ENCODE measurements around the gene PDE8A.

The PDE8A gene

DNA sequence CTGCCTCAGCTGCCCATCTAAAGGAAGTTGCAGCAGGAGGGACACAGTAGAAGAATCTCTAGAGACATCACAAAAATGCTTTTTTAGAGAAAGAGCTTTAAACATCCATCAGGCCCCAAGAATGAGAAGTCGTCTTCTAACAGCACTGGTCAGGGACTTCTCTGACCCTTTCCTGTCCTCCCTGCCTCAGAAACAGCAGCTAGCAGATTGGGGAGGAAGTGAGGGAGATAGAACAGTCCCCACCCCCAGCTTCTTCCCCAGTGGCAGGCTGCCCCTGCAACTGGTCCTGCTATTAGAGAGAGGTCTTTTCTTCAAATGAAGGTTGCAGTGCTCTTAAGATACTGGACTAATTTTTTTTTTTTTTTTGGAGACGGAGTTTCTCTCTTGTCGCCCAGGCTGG is 55.1 kb downstream of the PDE8A start:
- no peak for DNase-seq

DNA sequence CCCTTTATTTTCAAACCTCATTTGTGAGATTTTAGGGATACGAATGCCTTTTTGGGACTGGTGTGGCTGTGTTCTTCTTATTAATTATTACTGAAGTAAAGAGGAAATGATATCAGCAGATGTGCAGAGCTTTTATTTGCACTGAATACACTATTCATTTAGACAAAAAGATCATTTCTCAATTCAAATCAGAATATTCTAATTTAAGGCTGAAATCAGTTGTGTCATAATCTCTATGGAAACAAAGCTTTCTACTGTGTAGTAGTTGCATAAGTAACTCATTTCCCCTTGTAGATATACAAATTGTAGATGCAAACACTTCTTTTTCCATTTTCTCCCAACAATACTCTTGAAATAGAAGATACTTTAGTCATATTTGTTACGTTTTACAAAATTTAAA is 56.0 kb downstream of the PDE8A start:
- no peak for DNase-seq

DNA sequence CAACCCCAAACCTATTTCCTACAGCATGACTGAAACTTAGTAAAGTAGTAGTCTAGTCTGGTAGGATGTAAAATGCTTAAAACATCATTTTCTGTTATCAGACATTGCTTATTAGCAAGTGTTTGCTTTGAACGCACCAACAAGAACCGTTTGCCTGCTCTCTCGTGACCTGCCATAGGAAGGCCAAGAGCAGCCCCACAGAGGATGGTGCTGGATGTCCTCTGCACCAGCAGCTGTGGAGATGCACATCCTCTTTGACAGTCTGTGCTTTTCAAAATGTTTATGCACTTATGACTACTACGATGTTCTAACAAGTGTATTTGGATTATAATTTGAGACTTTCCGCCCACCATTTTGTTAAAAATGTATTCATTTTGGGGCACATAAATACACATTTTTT is 59.6 kb downstream of the PDE8A start:
- DNase-seq = no peak

DNA sequence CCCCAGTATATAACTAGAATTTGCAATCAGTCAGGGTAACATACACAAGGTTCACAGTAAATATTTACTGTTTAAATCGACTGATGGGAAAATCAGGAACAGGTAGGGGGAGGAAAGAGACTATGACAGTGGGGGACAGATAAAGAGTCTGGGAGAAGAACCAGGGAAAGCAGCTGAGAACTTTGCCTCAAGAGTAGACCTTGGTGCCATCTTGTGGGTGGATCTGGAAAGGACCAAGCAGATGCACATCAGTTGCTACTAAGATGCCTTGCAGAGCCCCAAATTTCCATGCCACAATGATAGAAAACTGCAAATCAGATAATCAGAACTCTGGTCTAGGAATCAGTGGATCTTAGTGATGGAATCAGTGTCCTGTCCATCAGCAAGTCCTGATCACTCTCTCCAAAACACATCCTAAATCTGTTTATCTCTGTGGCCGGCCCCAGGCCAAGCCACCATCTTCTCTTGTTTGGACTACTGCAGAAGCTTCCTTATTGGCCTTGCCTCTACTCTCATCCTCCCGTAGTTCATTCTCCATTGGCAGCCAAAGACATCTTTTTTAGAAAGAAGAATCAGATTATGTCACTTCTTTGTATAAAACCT is 62.7 kb downstream of the PDE8A start:
- DNase-seq = peak; percentile 58

DNA sequence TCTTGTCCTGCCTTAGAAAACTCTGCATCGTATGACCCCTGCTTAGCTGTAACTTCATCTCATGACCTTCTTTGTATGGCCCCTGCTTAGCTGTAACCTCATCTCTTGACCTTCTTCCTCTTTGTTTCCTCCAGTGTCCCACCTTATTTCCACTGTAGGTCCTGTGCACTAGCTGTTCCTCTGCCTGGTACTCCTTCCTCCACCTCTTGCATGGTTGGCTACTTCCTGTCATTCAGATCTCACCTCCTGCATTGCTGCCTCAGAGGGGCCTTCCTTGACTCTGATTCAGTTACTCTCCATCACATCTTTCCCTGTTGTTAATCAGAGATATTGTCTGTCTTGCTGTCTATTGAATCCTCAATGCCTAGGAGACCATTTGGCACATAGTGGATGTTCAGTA is 63.2 kb downstream of the PDE8A start:
- no peak for DNase-seq

DNA sequence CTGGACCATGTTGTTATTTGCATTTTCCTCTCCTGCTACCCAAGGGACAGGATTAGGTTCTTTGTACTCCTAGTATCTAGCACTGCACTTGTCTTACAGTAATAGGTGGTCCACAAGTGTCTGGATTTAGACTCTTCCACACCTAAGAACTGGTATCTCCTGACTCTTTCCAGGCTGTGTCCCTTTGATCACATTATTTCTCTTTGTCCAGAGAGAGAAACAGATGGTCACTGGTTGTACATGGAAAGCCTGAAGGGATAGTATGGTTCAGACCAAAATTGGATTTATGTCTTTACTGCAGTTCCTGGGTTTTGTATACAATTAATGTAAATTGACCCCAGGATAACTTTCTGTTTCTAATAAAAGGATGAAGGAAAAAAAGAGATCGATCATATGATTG is 64.0 kb downstream of the PDE8A start:
- DNase-seq = no peak

DNA sequence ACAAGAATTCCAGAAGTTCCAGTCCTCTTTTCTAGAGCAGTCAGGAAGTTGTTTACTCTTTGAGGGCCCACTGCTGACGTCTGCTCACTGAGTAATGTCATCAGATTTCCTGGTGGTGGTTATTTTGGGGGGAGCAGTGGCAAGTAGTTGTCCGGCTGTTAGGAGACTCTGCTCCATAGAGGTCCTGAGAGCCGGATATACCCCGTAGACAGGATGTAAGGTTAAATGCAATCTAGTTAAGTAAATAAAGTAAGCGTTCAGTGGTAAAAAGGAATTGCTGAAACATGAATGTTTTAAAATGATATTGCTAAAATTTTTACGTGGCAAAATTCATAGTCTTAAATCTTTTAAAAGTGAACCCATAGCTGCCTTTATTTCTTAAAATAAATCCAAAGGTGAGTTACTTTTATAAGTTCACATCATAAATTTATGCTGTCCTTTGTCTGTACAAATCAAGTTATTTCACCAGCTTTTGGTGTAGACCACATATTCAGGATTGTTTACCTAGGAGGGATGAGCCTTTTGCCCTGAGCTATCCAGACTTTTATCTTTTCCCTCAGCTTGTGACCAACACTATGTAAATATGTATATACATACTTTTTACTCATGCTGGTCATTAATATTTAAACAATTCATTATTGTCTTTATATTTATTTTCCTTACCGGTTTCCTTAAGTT is 65.8 kb downstream of the PDE8A start:
- DNase-seq = no peak

DNA sequence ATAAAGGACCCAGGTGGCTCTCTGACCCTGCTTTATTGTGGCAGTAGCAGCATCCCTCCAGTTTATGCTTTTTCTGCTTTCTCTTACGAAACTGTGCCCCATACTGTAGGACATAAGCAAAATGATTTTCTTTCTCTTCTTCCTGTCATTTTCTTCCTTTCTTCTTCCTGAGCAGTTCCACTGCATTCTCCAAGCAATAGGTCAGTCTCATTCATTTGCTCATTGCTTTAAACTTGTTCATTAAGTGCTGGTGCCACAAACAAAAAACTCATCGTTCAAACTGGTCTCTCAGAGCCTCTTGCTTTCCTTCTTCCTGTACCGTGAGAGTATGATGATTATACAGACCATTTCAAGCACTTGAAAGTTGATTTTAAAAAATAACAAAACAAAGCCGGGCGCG is 66.8 kb downstream of the PDE8A start:
- DNase-seq = no peak

DNA sequence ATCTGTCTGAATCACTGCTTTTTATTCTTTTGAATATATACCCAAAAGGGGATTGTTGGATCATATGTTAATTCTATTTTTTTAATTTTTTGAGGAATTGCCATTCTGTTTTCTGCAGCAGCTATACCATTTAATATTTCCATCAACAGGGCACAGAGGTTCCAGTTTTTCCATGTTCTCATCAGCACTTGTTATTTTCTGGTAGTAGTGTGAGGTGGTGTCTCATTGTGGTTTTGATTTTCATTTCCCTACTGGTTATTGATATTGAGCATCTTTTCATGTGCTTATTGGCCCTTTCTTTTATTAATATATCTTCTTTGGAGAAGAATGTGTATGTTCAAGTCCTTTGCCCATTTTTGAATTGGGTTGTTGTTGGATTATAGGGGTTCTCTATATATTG is 68.1 kb downstream of the PDE8A start:
- DNase-seq = no peak

DNA sequence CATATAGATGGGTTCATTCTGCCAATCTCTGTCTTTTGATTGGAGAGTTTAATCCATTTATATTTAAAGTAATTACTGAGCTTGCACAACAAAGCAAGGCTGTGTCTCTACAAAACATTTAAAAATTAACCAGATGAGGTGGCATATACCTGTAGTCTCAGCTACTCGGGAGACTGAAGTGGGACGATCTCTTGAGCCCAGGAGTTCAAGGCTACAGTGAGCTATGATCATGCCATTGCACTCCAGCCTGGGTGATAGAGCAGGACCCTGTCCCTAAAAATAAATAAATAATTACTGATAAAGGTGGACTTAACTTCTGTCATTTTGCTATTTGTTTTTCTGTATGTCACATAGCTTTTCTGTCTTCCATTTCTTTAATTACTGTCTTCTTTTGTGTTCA is 78.1 kb downstream of the PDE8A start:
- no peak for DNase-seq

DNA sequence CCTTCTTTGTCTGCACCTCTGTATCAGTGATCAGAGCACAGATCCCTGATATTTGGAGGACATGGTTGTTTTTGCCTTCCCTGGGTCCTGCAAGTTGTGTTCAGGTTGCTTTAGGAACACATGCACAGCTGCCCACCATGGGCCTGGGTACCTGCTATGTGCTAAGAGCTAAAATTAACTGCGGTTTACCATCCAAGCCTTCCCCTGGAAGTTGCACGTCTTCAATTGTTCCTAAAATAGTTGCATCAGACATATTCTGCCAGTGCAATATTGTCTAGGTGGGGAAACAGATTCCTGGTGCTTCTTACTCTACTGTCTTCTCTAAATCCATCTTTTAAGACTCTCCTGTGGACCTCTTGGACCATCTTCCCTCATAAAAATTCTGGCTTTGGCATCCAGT is 80.9 kb downstream of the PDE8A start:
- DNase-seq = no peak

DNA sequence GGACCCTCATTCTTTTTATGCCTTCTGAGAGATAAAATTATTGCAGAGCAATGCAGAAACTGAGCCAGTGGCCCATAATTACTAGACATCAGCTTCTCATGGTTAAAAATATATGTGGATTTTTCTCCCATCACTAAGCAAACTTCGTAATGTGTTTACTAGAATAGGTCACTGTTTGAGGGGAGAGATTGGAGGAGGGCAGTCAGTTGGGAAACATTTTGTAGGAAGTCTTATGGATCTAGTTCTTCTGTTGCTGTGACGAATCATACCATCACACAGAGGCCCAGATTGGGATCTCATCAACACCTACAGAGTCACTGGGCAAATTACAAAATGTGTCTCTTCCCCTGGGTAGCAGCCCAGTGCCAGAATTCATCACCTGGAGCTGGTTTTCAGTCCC is 81.4 kb downstream of the PDE8A start:
- no peak for DNase-seq

DNA sequence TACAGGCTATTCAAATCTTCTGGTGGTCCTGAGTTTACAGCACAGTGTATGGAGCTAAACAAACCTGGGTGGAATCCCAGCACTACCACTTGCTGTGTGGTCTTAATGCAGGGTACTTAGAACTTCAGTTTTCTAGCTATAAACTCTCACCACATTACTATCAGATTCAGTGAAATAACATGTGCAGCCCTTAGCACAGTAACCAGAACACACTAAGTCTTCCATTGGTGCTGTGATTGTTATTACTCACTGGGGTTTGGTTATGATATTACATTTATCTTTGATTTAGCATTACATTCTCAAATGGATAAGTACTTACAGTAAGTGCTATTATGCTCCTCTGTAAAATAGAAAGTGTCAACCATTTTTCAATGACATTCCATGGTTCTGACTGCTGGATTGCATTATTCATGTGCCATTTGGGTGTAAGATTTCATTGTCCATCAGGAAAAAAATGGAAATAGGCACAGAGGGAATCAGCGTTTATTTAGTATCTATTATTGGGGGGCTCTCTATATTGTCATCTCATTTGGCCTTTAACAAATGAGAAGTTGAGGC is 81.9 kb downstream of the PDE8A start:
- DNase-seq = no peak

DNA sequence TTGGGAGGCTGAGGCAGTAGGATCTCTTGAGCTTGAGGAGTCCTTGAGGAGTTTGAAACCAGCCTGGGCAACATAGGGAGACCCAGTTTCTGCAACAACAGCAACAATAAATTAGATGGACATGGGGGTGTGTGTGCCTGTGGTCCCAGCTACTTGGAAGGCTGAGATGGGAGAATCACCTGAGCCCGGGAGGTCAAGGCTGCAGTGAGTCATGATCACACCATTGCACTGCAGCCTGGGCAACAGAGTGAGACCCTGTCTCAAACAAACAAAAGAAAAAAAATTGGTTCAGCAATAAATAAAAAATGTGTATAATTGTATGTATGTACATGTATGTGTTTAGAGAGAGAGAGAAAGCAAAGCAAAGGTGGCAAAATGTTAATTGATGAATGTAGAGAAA is 83.1 kb downstream of the PDE8A start:
- DNase-seq = no peak

DNA sequence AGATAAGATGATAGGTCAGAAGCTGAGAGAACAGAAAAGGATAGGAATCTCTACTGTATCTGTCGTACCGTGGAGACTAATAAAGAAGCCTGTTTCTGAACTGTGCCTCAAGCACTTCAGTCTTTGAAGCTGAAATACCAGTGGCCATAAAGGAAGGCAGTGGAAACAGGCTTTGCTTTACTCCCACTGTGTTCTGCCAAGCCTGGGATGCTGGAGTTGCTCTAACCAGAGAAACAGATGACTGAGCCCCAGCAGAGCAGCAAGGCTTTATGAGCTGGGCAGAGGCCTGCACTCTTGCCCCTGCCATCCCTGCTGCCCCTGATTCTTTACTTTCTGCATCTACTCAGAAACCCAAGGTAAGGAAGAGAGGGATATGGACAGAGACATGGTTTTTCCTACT is 89.4 kb downstream of the PDE8A start:
- no peak for DNase-seq

DNA sequence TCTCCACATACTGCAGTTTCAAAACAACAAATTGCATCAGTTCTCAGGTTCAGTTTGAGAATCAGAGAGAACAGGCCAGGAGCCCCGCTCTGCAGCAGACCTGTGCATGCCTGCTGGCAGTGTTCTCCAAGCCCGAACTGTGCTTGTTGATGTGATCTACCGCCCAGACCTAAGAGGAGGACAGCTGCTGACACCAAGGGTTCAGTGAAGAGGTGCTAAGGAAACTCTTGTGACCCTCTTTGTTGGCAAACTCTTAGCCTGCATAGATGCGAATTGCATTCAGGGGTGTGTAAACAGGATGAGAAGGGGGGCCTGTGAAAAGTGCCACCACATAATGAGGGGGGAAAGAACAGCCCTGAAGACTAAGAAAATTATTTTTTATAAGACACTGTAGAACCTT is 89.8 kb downstream of the PDE8A start:
- no peak for DNase-seq

DNA sequence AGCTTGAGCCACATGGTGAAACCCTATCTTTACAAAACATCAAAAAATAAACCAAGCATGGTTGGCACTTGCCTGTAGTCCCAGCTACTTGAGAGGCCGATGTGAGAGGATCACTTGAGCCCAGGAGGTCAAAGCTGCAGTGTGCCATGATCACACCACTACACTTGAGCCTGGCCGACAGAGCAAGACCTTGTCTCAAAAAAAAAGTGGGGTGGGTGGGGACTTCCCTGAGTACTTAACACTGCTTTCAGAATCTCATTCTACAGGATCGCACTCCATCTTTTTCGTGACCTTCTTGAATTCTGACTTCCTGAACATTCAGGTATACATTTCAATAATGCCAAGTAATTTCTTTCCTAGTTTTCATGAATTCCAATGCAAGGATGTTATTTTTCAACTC is 91.3 kb downstream of the PDE8A start:
- DNase-seq = no peak

DNA sequence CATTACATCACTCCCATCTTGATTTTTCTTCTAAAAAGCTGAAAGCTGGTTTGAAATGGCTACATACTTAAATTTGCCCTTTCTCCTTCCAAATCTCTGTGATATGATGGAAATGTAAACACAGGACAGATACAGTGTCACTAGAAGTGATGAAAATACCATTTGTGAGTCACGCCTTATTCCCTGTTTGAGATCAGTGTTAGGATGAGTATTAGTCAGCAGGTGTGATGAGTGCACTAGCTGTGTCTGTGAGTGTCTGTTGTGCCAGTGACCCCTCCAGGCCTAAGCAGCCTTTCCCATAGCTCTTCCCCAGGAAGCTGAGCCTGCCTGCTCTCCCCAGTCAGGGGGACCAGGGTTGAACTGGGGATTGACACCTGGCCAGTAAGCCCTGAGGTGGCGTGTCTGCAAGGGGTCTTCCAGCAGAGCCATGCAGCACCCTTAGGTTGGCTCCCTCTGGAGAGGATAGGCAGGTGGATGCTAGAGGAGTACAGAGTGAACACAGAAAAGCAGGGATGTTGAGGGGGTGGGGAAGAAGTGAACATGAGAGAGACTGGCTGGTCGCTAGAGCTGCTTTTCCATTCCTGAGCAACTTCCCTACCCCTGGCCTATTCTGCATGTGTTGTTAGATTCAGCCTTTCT is 92.0 kb downstream of the PDE8A start:
- no peak for DNase-seq

DNA sequence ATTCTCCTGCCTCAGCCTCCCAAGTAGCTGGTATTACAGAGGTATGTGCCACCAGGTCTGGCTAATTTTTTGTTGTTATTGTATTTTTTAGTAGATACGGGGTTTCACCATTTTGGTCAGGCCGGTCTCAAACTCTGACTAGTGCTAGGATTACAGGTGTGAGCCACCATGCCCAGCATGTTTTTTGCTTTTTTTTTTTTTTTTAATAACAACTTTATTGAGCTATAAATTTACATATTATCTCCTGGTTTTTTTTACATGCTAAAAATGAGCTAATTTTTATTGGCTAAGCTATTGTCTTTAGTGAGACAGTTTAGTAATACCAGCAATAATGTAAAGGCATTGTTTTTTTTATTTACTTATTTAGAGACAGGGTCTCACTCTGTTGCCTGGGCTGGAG is 105.2 kb downstream of the PDE8A start:
- no peak for DNase-seq

DNA sequence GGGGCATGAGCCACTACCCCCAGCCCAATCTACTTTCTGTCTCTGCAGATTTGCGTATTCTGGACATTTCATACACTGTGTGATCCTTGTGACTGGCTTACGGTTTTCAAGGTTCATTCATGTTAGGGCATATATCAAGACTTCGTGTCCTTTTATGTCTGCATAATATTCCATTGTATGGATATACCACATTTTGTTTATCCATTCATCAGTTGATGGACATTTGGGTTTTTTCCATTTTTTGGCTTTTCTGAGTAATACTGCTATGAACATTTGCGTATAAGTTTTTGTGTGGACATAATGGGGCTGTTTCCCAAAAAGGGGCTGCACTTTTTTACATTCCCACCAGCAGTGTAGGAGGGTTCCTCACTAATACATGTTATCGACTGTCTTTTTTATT is 106.6 kb downstream of the PDE8A start:
- no peak for DNase-seq

DNA sequence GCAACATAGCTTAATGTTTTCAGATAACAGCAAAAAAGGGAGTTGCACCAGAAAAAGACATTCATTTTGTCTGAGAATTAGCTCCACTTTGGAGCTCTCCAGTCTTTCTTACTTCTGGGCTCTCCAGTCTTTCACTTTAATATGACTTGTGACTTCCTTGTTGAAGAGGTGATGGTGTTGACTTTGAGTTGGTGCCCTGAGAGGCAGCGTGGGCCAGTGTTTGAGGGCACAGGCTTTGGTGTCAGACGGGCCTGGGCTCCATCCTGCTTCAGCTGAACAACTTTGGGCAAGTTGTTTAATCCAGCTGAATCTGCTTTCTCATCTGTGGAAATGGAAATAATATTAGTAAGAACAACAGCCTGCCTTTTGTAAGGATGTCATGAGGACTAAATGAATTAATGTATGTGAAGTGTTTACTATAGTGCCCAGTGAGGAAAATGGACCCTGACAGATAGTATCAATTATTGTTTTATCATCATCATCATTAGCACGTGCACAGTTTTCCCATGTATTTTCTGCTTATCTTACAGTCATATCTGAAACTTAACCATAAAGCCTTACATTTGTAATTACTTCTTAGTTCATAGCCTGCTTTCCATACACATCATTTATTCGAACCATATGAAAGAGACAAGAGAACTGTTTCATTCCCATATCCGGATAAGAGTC is 108.4 kb downstream of the PDE8A start:
- DNase-seq = no peak

DNA sequence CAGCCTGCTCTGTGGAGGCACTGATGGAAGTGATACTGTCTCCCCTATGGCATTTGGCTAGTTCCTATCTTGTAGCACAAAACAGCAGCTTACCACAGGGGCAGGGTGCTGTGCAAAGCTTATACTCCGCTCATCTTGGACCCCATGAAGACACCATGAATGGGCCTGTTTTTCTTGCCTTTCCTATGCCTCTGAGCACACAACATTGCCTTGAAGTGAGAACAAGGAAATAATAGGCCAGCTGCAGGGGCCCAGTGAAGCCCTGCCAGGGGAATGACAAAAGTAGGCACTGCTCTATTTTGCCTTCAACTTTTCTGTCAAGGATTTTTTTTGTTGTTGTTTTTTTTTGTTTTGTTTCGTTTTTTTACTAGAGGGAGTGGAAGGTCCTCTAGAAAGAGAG is 110.3 kb downstream of the PDE8A start:
- DNase-seq = no peak

DNA sequence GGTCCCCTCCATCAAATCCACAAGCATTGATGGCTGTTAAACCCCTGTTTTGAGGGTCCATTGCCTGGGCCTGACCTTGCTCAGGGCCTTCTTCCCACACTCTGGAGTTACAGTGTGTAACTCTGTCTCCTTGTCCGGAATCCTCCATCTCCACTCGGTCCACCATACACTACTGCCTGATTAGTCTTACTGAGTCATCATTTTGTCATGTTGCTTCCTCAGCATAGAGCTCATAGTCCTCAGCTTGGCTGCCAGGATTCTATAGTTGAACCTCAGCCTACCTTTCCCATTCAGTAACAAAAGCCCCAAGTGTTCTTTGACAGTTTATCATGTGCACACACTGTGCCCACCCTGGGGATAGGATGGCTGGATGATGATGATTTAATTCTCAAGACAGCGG is 113.0 kb downstream of the PDE8A start:
- no peak for DNase-seq

DNA sequence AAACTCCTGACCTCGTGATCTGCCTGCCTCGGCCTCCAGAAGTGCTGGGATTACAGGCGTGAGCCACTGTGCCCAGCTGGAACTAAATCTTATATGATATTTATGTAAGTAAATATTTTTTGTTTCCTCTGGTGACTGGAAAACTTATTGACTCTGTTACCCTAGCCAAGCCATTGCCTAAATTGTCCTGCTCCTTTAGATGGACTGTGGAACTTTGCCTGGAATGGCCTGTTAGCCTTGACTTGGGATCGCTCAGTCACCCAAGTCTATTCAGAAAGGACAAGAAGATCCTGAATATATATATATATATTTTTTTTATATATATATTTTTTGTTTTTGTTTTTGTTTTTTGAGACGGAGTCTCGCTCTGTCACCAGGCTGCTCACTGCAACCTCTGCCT is 113.9 kb downstream of the PDE8A start:
- DNase-seq = no peak
